Ecto neural progenitor cell (in vitro differentiated cells): ENCODE data around the gene ALDH5A1.
"Not testable (repeated sequence)": the region's sequence is repeated elsewhere in the genome, so short reads cannot be mapped to it uniquely, and the experiment has no call there.

ENCODE experiments used
- DNase-seq: peaks from one replicate; pipeline ENCODE4 v3.0.0-alpha.2; 2018; ENCODE audit warnings: low spot score

The ALDH5A1 gene

DNA sequence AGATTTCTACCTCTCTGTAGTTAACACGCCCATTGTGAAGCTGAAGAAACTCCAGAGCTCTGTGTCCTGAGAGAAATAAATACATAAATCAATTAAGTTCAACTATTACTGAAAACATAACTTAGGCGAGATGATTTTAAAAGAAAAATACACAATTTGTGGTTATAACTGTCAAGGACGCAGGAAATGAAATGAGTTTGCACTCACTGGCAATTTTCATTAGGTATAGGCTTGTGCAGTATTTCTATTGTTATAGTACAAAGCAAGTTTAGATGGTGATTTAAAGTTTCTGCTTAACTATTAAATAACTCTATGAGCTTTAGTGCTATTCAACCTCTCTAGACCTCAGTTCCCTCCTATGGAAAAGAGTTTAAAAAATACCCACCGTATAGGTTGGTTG is 8.7 kb upstream of the ALDH5A1 start:
- no peak for DNase-seq

DNA sequence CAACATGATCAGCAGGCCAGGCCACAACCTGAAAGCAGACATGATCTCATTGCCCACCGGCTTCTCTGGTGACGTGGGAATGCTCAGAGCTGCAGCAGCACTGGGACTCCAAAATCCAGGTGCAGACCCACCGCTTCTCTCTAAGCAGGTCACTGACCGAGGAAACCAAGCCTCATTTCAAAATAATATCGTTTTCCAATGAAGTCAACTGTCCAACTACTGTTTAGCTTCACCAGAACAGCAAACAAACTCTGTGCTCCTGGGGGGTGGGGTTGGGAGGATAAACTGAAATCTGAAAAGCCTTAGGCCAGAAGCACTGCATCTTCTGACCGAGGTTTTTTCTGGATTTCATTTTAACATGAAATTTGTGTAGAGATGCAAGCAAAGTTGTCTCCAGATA is 5.3 kb upstream of the ALDH5A1 start, which contains the start of gene GPLD1:
GPLD1 (minus strand) TSS at position 109 of the 400 bp plus-strand sequence; CDS start at position 42, 67 bp downstream.
- no peak for DNase-seq

GRCh38 chr6:24489881-24490280 is 4.9 kb upstream of the ALDH5A1 start:
- DNase-seq: no peak

DNA sequence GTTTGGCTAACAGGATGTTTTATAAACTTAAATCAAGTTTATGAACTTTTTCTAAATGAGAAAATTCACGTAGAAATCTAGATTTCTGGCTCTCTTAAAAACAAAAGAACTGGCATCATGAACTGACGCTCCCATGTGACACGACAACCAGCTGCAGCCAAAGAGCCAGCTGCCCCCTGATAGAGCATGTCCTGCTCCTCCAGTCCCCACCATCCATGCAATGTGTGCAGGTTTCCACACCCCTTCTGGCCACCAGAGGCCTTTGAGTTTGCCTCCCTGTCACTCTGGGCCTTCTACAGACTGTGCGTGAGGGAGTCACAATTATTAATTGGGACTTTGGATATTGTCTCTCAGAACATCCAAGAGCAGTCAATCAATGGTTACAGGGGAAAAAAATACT is 3.8 kb upstream of the ALDH5A1 start:
- no peak for DNase-seq

GRCh38 chr6:24492475-24492874 is 2.3 kb upstream of the ALDH5A1 start:
- no peak for DNase-seq

DNA sequence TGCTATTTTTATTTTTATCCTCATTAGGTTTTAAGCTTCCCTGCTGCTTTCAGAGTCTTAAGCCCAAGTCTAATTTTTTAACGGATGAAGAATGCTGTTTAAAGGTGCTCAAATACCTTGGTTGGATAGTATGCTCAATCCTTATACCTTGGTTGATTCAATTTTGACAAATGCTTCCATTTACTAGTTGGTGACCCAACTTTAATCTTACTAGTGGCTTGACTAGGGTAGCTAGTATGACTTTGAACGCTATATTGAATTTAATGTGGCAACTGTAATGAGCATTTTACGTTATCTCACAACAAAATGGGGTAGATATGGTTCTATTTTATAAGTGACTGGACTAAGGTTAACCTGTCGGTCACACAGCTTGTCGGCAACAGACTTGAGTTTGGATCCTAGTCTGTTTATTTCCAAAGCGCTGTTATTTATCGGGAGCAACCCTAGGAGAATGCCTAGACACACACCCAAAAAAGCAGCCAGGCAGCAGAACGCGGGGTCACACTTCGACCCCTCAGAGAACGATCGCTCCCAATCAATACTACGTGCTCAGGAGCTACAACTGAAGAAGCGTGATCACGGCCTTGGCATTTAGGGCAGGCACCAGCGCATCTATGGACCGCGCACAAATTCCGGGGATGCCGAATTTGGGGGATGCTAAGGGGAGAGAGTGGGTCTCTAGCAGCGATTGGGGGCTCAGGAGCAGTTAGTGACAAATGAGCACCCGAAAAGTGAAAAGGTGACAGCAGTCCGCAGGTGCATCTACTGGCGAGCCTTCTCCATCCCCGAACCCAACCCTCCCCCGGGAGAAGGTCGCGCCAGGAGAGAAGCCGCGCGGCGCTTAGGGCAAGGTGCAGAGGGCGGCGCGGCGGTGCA is 586 bp upstream of the ALDH5A1 start:
- no peak for DNase-seq

GRCh38 chr6:24497254-24497970 is 2.6 kb downstream of the ALDH5A1 start:
- no peak for DNase-seq

DNA sequence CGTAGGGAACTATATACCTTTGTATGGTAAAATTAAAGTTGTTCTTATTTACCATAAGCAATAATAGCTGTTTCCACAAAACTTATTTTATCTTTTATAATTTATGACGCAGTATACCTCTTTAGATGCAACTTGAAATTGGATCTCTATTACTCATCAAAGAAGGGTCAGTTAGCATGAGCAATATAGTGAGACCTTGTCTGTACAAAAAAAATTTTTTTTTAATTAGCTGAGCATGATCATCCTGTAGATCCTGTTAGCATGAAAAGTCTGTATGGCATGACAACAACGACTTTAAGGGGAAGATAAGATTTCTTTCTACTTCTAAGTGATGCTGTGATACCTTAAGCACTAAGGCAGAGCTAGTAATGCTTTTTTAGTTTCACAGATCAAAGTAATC is 5.9 kb downstream of the ALDH5A1 start:
- DNase-seq: no peak

GRCh38 chr6:24501374-24501773 is 6.6 kb downstream of the ALDH5A1 start:
- no peak for DNase-seq

DNA sequence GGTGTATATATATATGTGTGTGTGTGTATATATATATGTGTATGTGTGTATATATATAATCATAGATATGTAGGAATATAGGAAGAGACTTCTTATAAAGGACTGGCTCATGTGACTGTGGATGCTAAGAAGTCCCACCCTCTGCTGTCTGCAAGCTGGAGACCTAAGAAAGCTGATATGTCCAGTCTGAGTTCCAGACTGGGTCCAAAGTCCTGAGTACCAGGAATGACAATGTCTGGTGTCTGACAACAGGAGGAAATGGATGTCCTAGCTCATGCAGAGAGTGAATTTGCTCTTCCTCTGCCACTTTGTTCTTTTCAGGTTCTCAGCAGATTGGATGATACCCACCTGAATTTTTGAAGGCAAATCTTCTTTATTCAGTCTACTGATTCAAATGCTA is 7.1 kb downstream of the ALDH5A1 start:
- no peak for DNase-seq

- DNase-seq: no peak
Measured at GRCh38 chr6:24504287-24504648, 9.5 kb downstream of the ALDH5A1 start.

DNA sequence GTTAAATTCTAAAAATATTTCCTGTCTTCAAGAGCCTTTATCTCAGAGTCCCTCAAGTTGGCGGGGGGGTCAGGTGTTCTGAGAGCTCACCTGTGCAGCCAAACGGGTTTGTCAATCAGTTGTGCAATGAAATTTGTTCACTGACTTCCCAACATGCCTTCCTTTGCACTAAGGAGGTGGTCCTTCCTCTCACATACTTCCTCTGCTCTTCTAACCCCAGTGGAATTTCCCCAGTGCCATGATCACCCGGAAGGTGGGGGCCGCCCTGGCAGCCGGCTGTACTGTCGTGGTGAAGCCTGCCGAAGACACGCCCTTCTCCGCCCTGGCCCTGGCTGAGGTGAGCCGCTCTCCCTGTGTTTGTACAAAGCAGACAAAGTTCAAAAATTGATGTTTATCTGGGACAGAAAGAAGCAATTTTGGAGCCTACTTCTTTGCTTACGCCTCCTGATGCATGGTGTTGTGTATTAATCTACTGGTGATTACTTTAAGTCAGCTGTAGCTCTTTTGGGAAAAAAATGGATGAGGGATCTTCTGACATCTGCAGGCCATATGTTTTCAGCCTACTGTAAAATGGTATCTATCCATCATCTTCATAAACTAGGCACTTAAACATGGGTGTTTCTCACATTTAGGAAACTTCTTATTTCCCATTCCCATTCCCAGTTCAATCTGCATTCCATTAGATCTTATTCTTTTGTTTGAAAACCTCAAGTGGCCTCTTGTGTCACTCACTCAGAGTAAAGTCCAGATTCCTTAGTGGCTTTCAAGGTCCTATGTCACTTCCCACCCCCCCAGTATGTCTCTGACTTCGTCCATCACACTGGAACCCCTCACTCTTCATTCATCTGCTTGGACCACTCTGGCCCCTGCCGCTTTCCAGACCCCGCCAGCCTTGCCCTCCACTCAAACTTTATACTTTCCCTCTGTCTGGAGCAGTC is 10.1 kb downstream of the ALDH5A1 start:
- no peak for DNase-seq

GRCh38 chr6:24506814-24507520 is 12.2 kb downstream of the ALDH5A1 start:
- DNase-seq: no peak

DNA sequence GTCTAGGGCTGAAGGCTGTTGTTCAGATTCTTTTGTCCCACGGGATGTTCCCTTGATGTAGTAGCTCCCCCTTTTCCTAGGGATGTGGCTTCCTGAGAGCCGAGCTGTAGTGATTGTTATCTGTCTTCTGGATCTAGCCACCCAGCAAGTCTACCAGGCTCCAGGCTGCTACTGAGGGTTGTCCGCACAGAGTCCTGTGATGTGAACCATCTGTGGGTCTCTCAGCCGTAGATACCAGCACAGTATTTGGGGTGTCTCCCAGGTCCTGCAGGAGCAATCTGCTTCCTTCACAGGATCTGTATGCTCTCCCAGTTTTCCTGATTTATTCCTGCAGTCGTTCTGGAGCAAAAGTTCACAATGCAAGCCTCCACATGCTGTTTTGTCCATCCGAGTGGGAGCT is 17.2 kb downstream of the ALDH5A1 start:
- DNase-seq: not testable (repeated sequence)

DNA sequence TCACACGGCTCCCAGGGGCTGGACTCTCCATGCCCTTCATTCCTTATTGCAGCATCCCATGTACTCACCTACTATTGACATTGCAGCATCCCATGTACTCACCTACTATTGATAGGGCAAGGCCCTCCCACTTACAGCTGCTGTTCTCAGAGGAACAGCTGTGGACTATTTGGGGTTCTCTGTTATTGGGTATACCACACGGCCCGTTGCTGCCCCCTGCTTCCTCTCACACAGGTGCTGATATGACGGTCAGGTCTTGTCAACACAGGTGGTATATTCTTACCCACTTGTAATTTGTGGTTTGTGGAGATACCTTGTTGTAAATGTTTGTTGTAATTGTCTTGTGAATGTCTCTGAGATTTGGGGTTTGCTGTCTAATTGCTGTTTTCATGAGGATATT is 18.8 kb downstream of the ALDH5A1 start:
- DNase-seq: no peak

- no peak for DNase-seq
Measured at GRCh38 chr6:24517659-24518543, 23.1 kb downstream of the ALDH5A1 start.

GRCh38 chr6:24520929-24521546 is 26.3 kb downstream of the ALDH5A1 start:
- peak; percentile 67 for DNase-seq

DNA sequence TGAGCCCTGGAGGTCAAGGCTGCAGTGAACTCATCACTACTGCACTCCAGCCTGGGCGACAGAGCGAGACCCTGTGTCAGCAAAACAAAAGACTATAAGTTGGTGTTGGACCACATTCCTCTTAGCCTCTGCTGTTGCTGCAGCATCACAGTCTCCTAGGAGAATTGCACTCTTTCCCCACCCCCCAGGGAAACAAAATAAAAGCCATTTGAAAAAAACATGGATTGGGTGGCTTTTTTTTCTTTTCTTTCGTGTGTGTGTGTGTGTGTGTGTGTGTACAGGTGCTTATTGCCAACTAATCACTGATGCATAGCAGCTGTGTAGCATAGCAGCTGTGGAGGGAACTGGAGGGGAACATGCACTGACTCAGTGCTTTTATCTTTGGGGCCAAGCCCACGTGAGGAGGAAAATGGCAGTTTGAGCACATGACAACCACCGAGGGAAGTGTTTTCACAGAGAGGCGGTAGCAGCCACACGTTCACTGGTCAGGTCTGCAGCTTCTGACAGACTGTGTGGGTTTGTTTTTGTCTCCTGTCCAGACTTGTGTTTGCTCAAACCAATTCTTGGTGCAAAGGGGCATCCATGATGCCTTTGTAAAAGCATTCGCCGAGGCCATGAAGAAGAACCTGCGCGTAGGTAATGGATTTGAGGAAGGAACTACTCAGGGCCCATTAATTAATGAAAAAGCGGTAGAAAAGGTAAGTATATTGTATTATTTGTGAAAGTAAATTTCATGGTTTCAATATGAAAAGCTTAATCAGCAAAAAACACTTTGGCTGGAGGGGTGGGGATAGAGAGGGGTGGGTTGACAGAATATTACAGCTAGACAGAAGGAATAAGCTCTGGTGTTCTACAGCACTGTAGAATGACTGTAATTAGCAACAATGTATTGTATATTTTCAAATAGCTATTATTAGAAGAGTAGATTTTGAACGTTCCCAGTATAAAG is 27.7 kb downstream of the ALDH5A1 start:
- no peak for DNase-seq

GRCh38 chr6:24524329-24524728 is 29.6 kb downstream of the ALDH5A1 start:
- DNase-seq: no peak
